ENCODE results near the gene ABCA9. TPM values are rescaled to one million over a fixed set of nuclear protein-coding genes. Genes with fewer than 3 reads are reported as not detected.

Gene ABCA9
- polyA plus RNA-seq, 3 donors = 0.02 to 0.49 TPM; not detected in 1

DNA sequence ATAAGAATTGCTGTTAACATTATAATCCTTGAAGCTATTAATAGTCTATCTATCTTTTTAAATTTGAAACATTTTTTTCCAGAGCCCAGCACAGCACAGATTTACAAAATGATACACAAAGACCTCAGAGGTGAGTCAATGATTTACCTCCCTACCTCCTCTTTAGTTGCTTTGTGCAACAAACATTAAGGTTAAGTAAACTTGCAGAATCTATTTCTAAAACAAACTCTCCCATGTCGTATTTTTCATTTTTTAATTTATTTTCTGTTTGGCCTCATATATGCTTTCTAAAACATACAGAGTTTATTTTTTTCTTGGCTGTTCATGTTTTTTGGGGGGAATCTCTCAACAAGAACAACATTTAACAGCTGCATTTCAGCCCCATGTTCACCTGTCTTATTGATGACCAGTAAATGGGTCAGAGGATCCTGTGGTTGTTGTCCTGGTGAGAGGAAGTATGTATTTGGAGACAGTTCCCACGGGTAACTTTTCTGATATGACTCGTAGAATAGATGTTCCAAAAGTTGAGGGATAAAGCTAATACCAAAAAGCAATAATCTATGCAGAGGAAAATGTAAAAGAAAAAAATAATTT lies 42.6 kb downstream of the ABCA9 start:
- no peak overlapping the region for H3K4me3 Mint-ChIP-seq
- no peak overlapping the region for H3K27ac Mint-ChIP-seq
- H3K79me2 ChIP-seq (ENCODE audit: insufficient read depth, low read length) = no peaks in the 10 kb centered on the region
- no peaks in the 10 kb centered on the region for H3K4me1 ChIP-seq (ENCODE audit: control insufficient read depth in 1 of 2, insufficient read depth in 2 of 2, low read length in 2 of 2)
- H3K36me3 ChIP-seq (replicated peaks in 1 of 2; ENCODE audit: control insufficient read depth in 1 of 2, insufficient read depth in 2 of 2, low read length in 2 of 2) = no peaks in the 10 kb centered on the region
- no CpG with 5 or more reads among the region's 3 CpGs for WGBS (ENCODE audit: insufficient coverage)
- no peak overlapping the region for H3K4me2 ChIP-seq (replicated peaks; ENCODE audit: extremely low read depth, low read length, poor library complexity, severe bottlenecking)
- DNase-seq = no peak
- H3K4me3 ChIP-seq (replicated peaks in 1 of 3; ENCODE audit: low read depth in 2 of 3, low read length in 3 of 3) = no peak overlapping the region
- peaks cover 0 to 6% (median 0%) of the 10 kb centered on the region in 7 donors for H3K9me3 Mint-ChIP-seq
- no peak overlapping the region for H2AFZ ChIP-seq (ENCODE audit: insufficient read depth, low read depth, low read length, poor library complexity, severe bottlenecking)
- H3K27me3 Mint-ChIP-seq (ENCODE audit: low read depth in 3 of 3) = peaks cover 0 to 2% (median 0%) of the 10 kb centered on the region in 3 donors
- no peak for TF ChIP-seq CTCF (IDR thresholded peaks at IDR 0.05)
- H3K4me1 Mint-ChIP-seq = peaks cover 4% of the 10 kb centered on the region
- no peaks in the 10 kb centered on the region for H3K36me3 Mint-ChIP-seq
- H3K9me3 ChIP-seq (replicated peaks in 1 of 2; ENCODE audit: control insufficient read depth in 1 of 2, insufficient read depth in 1 of 2, low read length in 2 of 2) = no peaks in the 10 kb centered on the region
- no peaks in the 10 kb centered on the region for H4K20me1 ChIP-seq (ENCODE audit: insufficient read depth, low read length)
- intact Hi-C loops (cut with micrococcal nuclease) = no loop called here
- H3K9ac ChIP-seq (ENCODE audit: insufficient read depth, low read length, poor library complexity, severe bottlenecking) = no peak overlapping the region
- H3K27ac ChIP-seq (ENCODE audit: low read depth in 1 of 2, low read length in 2 of 2) = no peak overlapping the region
- H3K27me3 ChIP-seq (ENCODE audit: control insufficient read depth in 2 of 2, insufficient read depth in 2 of 2, low read length in 2 of 2) = no peaks in the 10 kb centered on the region

- peaks cover 0 to 2% (median 0%) of the 10 kb centered on the region in 7 donors for H3K9me3 Mint-ChIP-seq
- H3K27me3 ChIP-seq (ENCODE audit: control insufficient read depth in 2 of 2, insufficient read depth in 2 of 2, low read length in 2 of 2) = no peaks in the 10 kb centered on the region
- intact Hi-C loops (cut with micrococcal nuclease) = no loop called here
- no peak overlapping the region for H3K27ac ChIP-seq (ENCODE audit: low read depth in 1 of 2, low read length in 2 of 2)
- H3K27me3 Mint-ChIP-seq (ENCODE audit: low read depth in 3 of 3) = peaks cover 0 to 2% (median 0%) of the 10 kb centered on the region in 3 donors
- H3K4me3 ChIP-seq (replicated peaks in 1 of 3; ENCODE audit: low read depth in 2 of 3, low read length in 3 of 3) = no peak overlapping the region
- no peak for DNase-seq
- H3K4me1 Mint-ChIP-seq = peaks cover 4% of the 10 kb centered on the region
- no peaks in the 10 kb centered on the region for H3K36me3 Mint-ChIP-seq
- H3K4me1 ChIP-seq (ENCODE audit: control insufficient read depth in 1 of 2, insufficient read depth in 2 of 2, low read length in 2 of 2) = no peaks in the 10 kb centered on the region
- no peaks in the 10 kb centered on the region for H3K36me3 ChIP-seq (replicated peaks in 1 of 2; ENCODE audit: control insufficient read depth in 1 of 2, insufficient read depth in 2 of 2, low read length in 2 of 2)
- H2AFZ ChIP-seq (ENCODE audit: insufficient read depth, low read depth, low read length, poor library complexity, severe bottlenecking) = no peak overlapping the region
- no peaks in the 10 kb centered on the region for H3K79me2 ChIP-seq (ENCODE audit: insufficient read depth, low read length)
- H3K4me3 Mint-ChIP-seq = no peak overlapping the region
- H3K9ac ChIP-seq (ENCODE audit: insufficient read depth, low read length, poor library complexity, severe bottlenecking) = no peak overlapping the region
- H3K4me2 ChIP-seq (replicated peaks; ENCODE audit: extremely low read depth, low read length, poor library complexity, severe bottlenecking) = no peak overlapping the region
- no peaks in the 10 kb centered on the region for H3K9me3 ChIP-seq (replicated peaks in 1 of 2; ENCODE audit: control insufficient read depth in 1 of 2, insufficient read depth in 1 of 2, low read length in 2 of 2)
- H4K20me1 ChIP-seq (ENCODE audit: insufficient read depth, low read length) = no peaks in the 10 kb centered on the region
- no peak for TF ChIP-seq CTCF (IDR thresholded peaks at IDR 0.05)
- no peak overlapping the region for H3K27ac Mint-ChIP-seq
- WGBS (ENCODE audit: insufficient coverage) = no CpG with 5 or more reads among the region's 2 CpGs
These were observed 45.1 kb downstream of the ABCA9 start for GRCh38 chr17:69015631-69016030.

All from CD14-positive monocyte (primary cell).